SK-N-MC (cell line): Measurements from ENCODE around the gene SH3BP1.

Source experiments
- EZH2 ChIP-seq: fragments of 200-600 bp; sonication (generic); IDR thresholded peaks from one replicate; pipeline ENCODE4 v1.6.1; 2017; ENCODE audit warnings: antibody characterized with exemption
- FOXP2 ChIP-seq: optimal IDR thresholded peaks from 2 replicates; pipeline ENCODE3; 2011; ENCODE audit warnings: mild to moderate bottlenecking, moderate library complexity; ENCODE audit not compliant: insufficient read depth; ENCODE audit errors: extremely low read length, control extremely low read depth
- POLR2AphosphoS5 ChIP-seq: IDR thresholded peaks from 2 replicates; pipeline ENCODE4 v1.6.1; 2012; ENCODE audit warnings: mild to moderate bottlenecking, low read depth, low read length, borderline replicate concordance

DNA sequence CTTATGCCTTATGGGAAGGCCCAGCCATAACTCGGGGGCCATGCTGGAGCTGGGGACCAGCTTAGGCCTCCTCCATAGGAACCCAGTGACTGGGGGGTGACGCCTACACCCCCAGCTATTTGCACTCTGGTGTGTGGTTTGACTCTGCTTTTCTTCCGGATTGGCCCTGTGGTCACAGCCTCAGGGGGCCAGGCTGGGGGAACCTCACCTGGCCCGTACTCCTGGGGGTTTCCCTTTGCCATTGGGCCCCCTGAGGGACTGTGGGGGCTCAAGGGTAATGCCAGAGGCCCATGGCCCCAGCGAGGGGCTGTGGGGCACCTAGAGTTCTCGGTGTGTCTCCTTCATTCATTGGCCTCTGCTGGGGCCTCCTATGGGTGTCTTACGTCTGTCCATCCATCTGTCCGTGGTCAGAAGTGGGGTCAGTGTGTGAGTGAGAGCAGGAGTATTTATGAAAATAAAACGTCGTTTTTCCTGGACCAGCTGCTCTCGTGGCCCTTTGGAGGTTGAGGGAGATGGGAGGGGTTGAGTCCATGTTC is 6.3 kb upstream of the SH3BP1 start:
- TF ChIP-seq POLR2AphosphoS5 = no peak
- no peak for TF ChIP-seq EZH2
- TF ChIP-seq FOXP2 = no peak
